Fibroblast of lung (primary cell): Measurements from ENCODE around the gene PKD1.

ENCODE experiments used
- EZH2 ChIP-seq: IDR thresholded peaks from 2 replicates; pipeline ENCODE4 v1.5.1; 2012; ENCODE audit warnings: low read length, control low read depth, mild to moderate bottlenecking; ENCODE audit errors: missing control alignments
- TF ChIP-seq, protein P1 (sequence below), 2 donors: IDR thresholded peaks in 1 of 2; conservative IDR thresholded peaks in 1 of 2; 1 replicate in 1 of 2; 2 replicates in 1 of 2; pipeline ENCODE4 v1.5.1; 2011 to 2012; ENCODE audit warnings: low read length in 2 of 2, control low read depth in 1 of 2, inconsistent platforms in 1 of 2, low read depth in 1 of 2, mild to moderate bottlenecking in 1 of 2

DNA sequence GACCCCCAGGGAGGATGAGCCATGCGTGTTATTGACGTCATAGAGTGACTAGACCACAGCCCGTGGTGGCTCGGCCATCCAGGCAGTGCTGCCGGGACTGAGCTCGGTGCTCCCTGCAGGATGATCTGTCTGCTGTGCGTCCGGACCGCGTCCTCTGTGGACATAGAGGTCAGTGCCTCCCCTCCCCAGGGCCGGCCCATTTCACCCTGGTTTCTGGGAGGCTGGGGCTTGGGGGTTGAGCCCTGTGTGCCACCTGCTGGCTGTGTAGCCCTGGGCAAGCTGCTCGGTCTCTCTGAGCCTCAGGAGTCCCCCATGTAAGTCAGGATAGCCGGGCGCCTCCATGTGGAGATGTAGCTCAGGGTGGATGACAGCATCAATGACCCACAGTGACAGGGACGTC is 79.6 kb downstream of the PKD1 start:
- TF ChIP-seq, protein P1, sequence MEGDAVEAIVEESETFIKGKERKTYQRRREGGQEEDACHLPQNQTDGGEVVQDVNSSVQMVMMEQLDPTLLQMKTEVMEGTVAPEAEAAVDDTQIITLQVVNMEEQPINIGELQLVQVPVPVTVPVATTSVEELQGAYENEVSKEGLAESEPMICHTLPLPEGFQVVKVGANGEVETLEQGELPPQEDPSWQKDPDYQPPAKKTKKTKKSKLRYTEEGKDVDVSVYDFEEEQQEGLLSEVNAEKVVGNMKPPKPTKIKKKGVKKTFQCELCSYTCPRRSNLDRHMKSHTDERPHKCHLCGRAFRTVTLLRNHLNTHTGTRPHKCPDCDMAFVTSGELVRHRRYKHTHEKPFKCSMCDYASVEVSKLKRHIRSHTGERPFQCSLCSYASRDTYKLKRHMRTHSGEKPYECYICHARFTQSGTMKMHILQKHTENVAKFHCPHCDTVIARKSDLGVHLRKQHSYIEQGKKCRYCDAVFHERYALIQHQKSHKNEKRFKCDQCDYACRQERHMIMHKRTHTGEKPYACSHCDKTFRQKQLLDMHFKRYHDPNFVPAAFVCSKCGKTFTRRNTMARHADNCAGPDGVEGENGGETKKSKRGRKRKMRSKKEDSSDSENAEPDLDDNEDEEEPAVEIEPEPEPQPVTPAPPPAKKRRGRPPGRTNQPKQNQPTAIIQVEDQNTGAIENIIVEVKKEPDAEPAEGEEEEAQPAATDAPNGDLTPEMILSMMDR (conservative IDR thresholded peaks at IDR 0.05 in 1 of 2, IDR thresholded peaks at IDR 0.05 in 1 of 2; ENCODE audit: low read depth in 1 of 2, low read length in 2 of 2): peak; percentile 7 to 27
- no peak for TF ChIP-seq EZH2
